ENCODE results near the gene JADE3. TPM values are rescaled to one million over a fixed set of nuclear protein-coding genes. Genes with fewer than 3 reads are reported as not detected.

The JADE3 gene
- total and polyA plus RNA-seq, 2 experiments from 2014 or later: 4.5 to 15.3 TPM

DNA sequence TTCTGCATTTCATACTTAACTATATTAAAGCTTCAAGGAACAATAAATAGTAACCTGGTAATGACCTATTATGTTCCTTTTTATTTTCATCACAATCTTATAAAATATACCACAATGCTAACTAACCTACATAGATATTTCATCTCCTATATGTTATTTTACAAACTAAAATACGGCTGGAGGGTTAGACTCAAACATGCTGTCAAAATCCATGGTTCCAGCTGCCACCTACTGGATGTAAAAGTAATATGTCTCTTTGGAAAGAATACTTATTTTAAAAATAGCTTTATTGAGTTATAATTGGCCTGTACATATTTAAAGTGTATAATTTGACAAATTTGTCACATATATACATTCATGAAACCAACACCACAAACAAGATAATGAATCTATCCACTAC lies 181.0 kb downstream of the JADE3 start (continued):
- TF ChIP-seq, protein P1, sequence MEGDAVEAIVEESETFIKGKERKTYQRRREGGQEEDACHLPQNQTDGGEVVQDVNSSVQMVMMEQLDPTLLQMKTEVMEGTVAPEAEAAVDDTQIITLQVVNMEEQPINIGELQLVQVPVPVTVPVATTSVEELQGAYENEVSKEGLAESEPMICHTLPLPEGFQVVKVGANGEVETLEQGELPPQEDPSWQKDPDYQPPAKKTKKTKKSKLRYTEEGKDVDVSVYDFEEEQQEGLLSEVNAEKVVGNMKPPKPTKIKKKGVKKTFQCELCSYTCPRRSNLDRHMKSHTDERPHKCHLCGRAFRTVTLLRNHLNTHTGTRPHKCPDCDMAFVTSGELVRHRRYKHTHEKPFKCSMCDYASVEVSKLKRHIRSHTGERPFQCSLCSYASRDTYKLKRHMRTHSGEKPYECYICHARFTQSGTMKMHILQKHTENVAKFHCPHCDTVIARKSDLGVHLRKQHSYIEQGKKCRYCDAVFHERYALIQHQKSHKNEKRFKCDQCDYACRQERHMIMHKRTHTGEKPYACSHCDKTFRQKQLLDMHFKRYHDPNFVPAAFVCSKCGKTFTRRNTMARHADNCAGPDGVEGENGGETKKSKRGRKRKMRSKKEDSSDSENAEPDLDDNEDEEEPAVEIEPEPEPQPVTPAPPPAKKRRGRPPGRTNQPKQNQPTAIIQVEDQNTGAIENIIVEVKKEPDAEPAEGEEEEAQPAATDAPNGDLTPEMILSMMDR (conservative IDR thresholded peaks at IDR 0.05; ENCODE audit: low read depth in 2 of 2): peak; percentile 49 to 62

DNA sequence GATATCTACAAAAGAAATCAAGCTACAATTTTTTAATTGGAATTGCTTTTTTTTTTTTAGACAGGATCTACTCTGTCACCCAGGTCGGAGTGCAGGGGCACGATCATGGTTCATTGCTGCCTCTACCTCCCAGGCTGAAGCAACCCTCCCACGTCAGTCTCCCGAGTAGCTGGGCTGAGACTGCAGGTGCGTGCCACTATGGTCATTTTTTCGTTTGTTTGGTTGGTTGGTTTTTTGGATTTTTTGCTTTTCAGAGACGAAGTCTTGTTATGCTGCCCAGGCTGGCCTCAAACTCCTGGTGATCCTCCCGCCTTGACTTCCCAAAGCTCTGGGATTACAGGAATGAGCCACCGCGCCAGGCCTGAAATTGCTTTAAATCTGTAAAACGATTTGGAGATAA lies 181.6 kb downstream of the JADE3 start:
- Mint-ChIP-seq H3K4me3 (no peak overlapping the region), H3K4me1 (peaks cover 32% of the 10 kb centered on the region), H3K9me3 (no peaks in the 10 kb centered on the region), H3K36me3 (ENCODE audit: low read depth) (no peaks in the 10 kb centered on the region), H3K27me3 (ENCODE audit: insufficient read depth, low read depth, poor library complexity) (peaks cover 2% of the 10 kb centered on the region), H3K27ac (no peak overlapping the region)
- H3K9me2 ChIP-seq (ENCODE audit: insufficient read depth): 0 out of 2 replicates have a peak, but pooled peaks cover under 1% of the 10 kb centered on the region
- DNase-seq (ENCODE audit: low spot score) (no peak), ATAC-seq (no peak)
- TF ChIP-seq EZH2 (IDR thresholded peaks at IDR 0.05; ENCODE audit: low read depth, unreplicated experiment): no peak
- TF ChIP-seq CREB1 (CRISPR knock-in tag; IDR thresholded peaks at IDR 0.05; ENCODE audit: low read depth): no peak
- no peak for TF ChIP-seq NANOG (IDR thresholded peaks at IDR 0.05; ENCODE audit: borderline replicate concordance)
- H4K20me1 ChIP-seq (replicated peaks; ENCODE audit: insufficient read depth): no peaks in the 10 kb centered on the region
- peaks cover 19% of the 10 kb centered on the region; the same call in 1 of the 2 replicates for H3K4me1 ChIP-seq (ENCODE audit: insufficient read depth)
- no peaks in the 10 kb centered on the region for H3K79me2 ChIP-seq (replicated peaks; ENCODE audit: insufficient read depth)
- 0 out of 2 replicates have a peak, but pooled peaks cover 3% of the 10 kb centered on the region for H3F3A ChIP-seq (replicated peaks; ENCODE audit: low read depth)
- no peak overlapping the region for H2AFZ ChIP-seq
- H3K27me3 ChIP-seq (ENCODE audit: insufficient read depth): no peaks in the 10 kb centered on the region
- H3K27ac ChIP-seq (ENCODE audit: low read depth): no peak overlapping the region
- H3K36me3 ChIP-seq (ENCODE audit: insufficient read depth): 0 out of 2 replicates have a peak, but pooled peaks cover 2% of the 10 kb centered on the region
- no peak overlapping the region for H3K4me3 ChIP-seq
- no peak overlapping the region for H3K4me2 ChIP-seq

DNA sequence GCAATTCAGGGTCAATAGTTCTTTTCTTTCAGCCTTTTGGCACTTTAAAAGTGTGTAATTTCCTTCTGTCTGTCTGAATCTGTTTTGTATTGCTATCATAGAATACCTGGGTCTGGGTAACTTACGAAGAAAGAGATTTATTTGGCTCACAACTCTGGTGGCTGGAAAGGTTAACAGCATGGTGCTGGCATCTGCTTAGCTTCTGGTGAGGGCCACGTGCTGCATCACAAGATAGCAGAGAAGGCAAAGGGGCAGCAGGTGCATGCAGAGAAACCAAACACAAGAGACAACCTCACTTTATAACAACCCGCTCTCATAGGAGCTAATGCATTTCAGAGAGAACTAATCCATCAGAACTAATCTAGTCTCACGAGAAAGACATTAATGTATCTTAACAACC lies 184.8 kb downstream of the JADE3 start:
- H3K27me3 ChIP-seq (ENCODE audit: insufficient read depth): no peaks in the 10 kb centered on the region
- H3K4me2 ChIP-seq: no peak overlapping the region
- H3K9me2 ChIP-seq (ENCODE audit: insufficient read depth): 0 out of 2 replicates have a peak, but pooled peaks cover 5% of the 10 kb centered on the region
- peaks cover 10% of the 10 kb centered on the region; the same call in 1 of the 2 replicates for H3K4me1 ChIP-seq (ENCODE audit: insufficient read depth)
- peak overlapping the region; percentile 92 for H3K27ac ChIP-seq (ENCODE audit: low read depth)
- Mint-ChIP-seq H3K9me3 (peaks cover 2% of the 10 kb centered on the region; the same call in 1 of the 3 replicates), H3K4me3 (no peak overlapping the region), H3K27ac (no peak overlapping the region; the same call in 1 of the 2 replicates), H3K27me3 (ENCODE audit: insufficient read depth, low read depth, poor library complexity) (peaks cover 3% of the 10 kb centered on the region), H3K36me3 (ENCODE audit: low read depth) (no peaks in the 10 kb centered on the region), H3K4me1 (peaks cover 21% of the 10 kb centered on the region; the same call in 2 of the 3 replicates)
- ATAC-seq (no peak; the same call in 1 of the 3 replicates), DNase-seq (ENCODE audit: low spot score) (peak; percentile 43)
- no peak for TF ChIP-seq STAT1 (IDR thresholded peaks at IDR 0.05; ENCODE audit: unreplicated experiment)
- H3K4me3 ChIP-seq: no peak overlapping the region
- no peaks in the 10 kb centered on the region for H3K79me2 ChIP-seq (replicated peaks; ENCODE audit: insufficient read depth)
- H3K36me3 ChIP-seq (ENCODE audit: insufficient read depth): 0 out of 2 replicates have a peak, but pooled peaks cover 2% of the 10 kb centered on the region
- H4K20me1 ChIP-seq (replicated peaks; ENCODE audit: insufficient read depth): no peaks in the 10 kb centered on the region
- H3F3A ChIP-seq (replicated peaks; ENCODE audit: low read depth): 0 out of 2 replicates have a peak, but pooled peaks cover 3% of the 10 kb centered on the region
- no peak overlapping the region for H2AFZ ChIP-seq

Measured in GM23338 (cell line).